ENCODE data around the gene SMYD3.

The SMYD3 gene

DNA sequence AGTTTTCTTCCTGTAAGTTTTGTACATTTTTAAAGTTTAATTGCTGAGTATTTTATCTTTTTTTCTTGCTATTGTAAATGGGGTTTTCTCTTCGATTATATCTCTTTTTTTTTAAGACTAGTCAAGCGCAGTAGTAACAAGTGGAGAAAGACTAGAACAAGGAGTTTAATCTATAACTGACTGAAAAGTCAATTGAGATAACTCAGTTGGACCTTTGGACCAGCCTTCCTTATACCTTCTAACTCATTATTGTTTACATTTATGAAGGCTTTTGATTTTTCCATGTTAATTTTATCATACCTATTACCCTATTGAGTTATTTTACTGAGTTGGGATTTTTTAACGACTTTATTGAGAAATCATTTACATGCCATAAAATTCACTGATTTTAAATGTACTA, 81.2 kb downstream of the SMYD3 start:
- no peaks in the 10 kb centered on the region for H3K36me3 ChIP-seq
- TF ChIP-seq, protein P1, sequence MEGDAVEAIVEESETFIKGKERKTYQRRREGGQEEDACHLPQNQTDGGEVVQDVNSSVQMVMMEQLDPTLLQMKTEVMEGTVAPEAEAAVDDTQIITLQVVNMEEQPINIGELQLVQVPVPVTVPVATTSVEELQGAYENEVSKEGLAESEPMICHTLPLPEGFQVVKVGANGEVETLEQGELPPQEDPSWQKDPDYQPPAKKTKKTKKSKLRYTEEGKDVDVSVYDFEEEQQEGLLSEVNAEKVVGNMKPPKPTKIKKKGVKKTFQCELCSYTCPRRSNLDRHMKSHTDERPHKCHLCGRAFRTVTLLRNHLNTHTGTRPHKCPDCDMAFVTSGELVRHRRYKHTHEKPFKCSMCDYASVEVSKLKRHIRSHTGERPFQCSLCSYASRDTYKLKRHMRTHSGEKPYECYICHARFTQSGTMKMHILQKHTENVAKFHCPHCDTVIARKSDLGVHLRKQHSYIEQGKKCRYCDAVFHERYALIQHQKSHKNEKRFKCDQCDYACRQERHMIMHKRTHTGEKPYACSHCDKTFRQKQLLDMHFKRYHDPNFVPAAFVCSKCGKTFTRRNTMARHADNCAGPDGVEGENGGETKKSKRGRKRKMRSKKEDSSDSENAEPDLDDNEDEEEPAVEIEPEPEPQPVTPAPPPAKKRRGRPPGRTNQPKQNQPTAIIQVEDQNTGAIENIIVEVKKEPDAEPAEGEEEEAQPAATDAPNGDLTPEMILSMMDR (IDR thresholded peaks at IDR 0.05; ENCODE audit: low read depth, low read length): no peak
- H3K9me3 ChIP-seq: no peaks in the 10 kb centered on the region
- DNase-seq: no peak
- H3K4me1 ChIP-seq: no peaks in the 10 kb centered on the region; the same call in 1 of the 2 replicates
- H3K4me3 ChIP-seq (ENCODE audit: low read depth, low read length): no peak overlapping the region
- no peaks in the 10 kb centered on the region for H3K27me3 ChIP-seq

GRCh38 chr1:246425139-246425794, 81.8 kb downstream of the SMYD3 start:
- Histone ChIP-seq H3K9me3 (no peaks in the 10 kb centered on the region), H3K4me1 (no peaks in the 10 kb centered on the region; the same call in 1 of the 2 replicates), H3K4me3 (ENCODE audit: low read depth, low read length) (no peak overlapping the region), H3K36me3 (no peaks in the 10 kb centered on the region; the same call in 1 of the 2 replicates), H3K27me3 (no peaks in the 10 kb centered on the region)
- TF ChIP-seq, protein P1 (IDR thresholded peaks at IDR 0.05; ENCODE audit: low read depth, low read length): no peak
- DNase-seq: no peak

DNA sequence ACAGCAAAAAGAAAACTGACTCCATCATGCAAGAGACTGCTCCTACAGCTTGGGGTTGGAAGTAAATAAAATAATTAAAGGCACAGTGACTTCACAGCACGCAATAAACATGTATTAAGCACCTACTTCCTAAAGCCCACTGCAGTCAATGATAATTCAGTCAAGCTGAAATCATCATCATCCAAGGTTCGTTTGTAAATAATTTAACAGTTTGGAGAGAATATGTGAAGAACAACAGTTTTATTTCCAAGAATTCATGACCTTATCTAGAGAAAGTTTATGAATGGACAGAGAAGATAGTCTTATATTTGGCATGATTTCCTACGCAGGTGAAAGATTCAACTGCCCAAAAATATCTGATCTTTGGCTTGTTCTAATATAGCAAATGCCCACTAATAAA, 86.8 kb downstream of the SMYD3 start:
- no peak for DNase-seq
- no peaks in the 10 kb centered on the region; the same call in 1 of the 2 replicates for H3K36me3 ChIP-seq
- TF ChIP-seq, protein P1 (IDR thresholded peaks at IDR 0.05; ENCODE audit: low read depth, low read length): no peak

DNA sequence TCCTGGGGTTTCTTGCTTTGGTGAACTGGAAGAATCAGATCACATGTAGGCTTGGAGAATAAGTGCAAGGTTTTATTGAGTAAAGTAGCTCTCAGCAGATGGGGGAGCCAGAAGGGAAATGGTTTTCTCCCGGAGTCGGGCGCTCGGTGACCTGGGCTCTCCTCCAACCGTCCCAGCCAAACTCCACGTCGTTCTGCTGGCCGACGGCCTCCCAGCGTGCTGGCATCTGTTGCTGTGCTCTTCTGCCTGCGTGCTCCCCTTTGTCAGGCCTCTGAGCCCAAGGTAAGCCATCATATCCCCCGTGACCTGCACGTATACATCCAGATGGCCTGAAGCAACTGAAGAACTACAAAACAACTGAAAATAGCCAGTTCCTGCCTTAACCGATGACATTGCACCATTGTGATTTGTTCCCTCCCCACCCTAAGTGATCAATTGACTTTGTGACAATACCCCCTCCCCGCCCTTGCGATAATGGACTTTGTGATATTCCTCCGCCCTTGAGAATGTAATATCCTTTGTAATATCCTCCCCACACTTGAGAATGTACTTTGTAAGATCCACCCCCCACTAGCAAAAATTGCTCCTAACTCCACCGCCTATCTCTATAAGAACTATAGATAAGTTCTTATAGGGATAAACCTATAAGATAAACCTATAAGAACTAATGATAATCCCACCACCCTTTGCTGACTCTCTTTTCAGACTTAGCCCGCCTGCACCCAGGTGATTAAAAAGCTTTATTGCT, 88.3 kb downstream of the SMYD3 start:
- Histone ChIP-seq H3K4me1 (peaks cover 6% of the 10 kb centered on the region; the same call in 1 of the 2 replicates), H3K36me3 (no peaks in the 10 kb centered on the region; the same call in 1 of the 2 replicates), H3K4me3 (ENCODE audit: low read depth, low read length) (no peak overlapping the region), H3K27me3 (no peaks in the 10 kb centered on the region), H3K9me3 (no peaks in the 10 kb centered on the region)
- no peak for DNase-seq
- TF ChIP-seq, protein P1 (IDR thresholded peaks at IDR 0.05; ENCODE audit: low read depth, low read length): no peak

More for the DNA sequence above, 86.8 kb downstream of the SMYD3 start:
- Histone ChIP-seq H3K9me3 (no peaks in the 10 kb centered on the region), H3K4me3 (ENCODE audit: low read depth, low read length) (no peak overlapping the region), H3K4me1 (peaks cover 6% of the 10 kb centered on the region; the same call in 1 of the 2 replicates), H3K27me3 (no peaks in the 10 kb centered on the region)

DNA sequence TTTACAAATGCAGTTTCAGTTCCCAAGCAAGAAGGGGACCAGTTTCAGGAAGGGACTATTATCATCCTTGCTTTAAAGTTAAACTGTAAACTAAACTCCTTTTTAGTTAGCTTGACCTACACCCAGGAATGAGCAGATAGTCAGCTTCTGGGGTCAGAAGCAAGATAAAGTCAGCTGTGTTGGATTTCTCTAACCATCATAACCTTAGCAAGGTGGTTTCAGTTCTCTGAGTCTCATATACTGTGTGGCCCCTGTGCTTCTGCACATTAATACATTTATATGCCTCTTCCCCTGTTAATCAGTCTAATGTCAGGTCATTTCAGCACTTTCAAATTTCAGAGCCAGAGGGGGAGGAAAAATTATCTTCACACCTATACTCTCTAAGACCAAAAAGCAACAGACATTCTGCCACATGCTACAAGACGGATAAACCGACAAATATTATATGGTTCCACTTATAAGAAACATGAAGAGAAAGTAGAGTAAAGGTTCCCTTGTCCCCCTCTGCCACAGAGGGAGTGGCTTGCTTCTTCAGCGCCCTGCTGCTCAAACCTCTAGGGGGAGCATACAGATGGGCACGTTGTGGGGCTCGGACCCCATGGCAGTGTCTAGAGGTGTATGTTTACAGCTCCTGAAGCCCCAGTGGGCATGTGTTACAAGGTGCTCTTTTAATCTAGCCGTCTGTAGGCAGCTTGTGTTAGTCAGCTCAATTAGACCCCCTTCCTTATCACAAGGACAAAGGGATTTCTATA, 89.1 kb downstream of the SMYD3 start:
- no peaks in the 10 kb centered on the region for H3K9me3 ChIP-seq
- TF ChIP-seq, protein P1 (IDR thresholded peaks at IDR 0.05; ENCODE audit: low read depth, low read length): peak; percentile 23

More for the DNA sequence above, 89.1 kb downstream of the SMYD3 start:
- Histone ChIP-seq H3K36me3 (no peaks in the 10 kb centered on the region; the same call in 1 of the 2 replicates), H3K4me1 (peaks cover 6% of the 10 kb centered on the region; the same call in 1 of the 2 replicates), H3K4me3 (ENCODE audit: low read depth, low read length) (no peak overlapping the region), H3K27me3 (no peaks in the 10 kb centered on the region)
- DNase-seq: no peak
